ENCODE data around the gene CRYL1.

Gene CRYL1

GRCh38 chr13:20494656-20495055 is 31.0 kb downstream of the CRYL1 start:
- no peak for TF ChIP-seq GABPA (IDR thresholded peaks at IDR 0.05; ENCODE audit: low read depth)
- TF ChIP-seq REST (IDR thresholded peaks at IDR 0.05; ENCODE audit: insufficient replicate concordance, low read depth): no peak
- no peak for TF ChIP-seq SPI1 (IDR thresholded peaks at IDR 0.05; ENCODE audit: borderline replicate concordance, low read depth)
- TF ChIP-seq CTCF (IDR thresholded peaks at IDR 0.05; ENCODE audit: insufficient read depth, low read length): no peak
- TF ChIP-seq POLR2AphosphoS5 (IDR thresholded peaks at IDR 0.05; ENCODE audit: low read depth): no peak
- no peaks in the 10 kb centered on the region for H3K27me3 ChIP-seq (ENCODE audit: insufficient read depth, poor library complexity, severe bottlenecking)
- no peak overlapping the region for H3K27ac ChIP-seq (replicated peaks)
- DNase-seq (ENCODE audit: low read depth in 1 of 2, low spot score in 1 of 2): no peak
- no peak overlapping the region for H3K4me3 ChIP-seq (replicated peaks; ENCODE audit: insufficient read depth, low read length)

- no peak overlapping the region for H3K4me3 ChIP-seq (replicated peaks; ENCODE audit: insufficient read depth, low read length)
- no peaks in the 10 kb centered on the region for H3K27me3 ChIP-seq (ENCODE audit: insufficient read depth, poor library complexity, severe bottlenecking)
- no peak overlapping the region for H3K27ac ChIP-seq (replicated peaks)
- peak in 1 of 2 experiments; percentile 20 for DNase-seq (ENCODE audit: low read depth in 1 of 2, low spot score in 1 of 2)
- TF ChIP-seq CTCF (IDR thresholded peaks at IDR 0.05; ENCODE audit: insufficient read depth, low read length) (peak; percentile 48), POLR2AphosphoS5 (IDR thresholded peaks at IDR 0.05; ENCODE audit: low read depth) (no peak)
These were observed 33.0 kb downstream of the CRYL1 start for GRCh38 chr13:20492641-20493040.

GRCh38 chr13:20491926-20492435 is 33.7 kb downstream of the CRYL1 start:
- Histone ChIP-seq H3K27me3 (ENCODE audit: insufficient read depth, poor library complexity, severe bottlenecking) (no peaks in the 10 kb centered on the region), H3K4me3 (replicated peaks; ENCODE audit: insufficient read depth, low read length) (no peak overlapping the region), H3K27ac (replicated peaks) (no peak overlapping the region)
- TF ChIP-seq CTCF (IDR thresholded peaks at IDR 0.05; ENCODE audit: insufficient read depth, low read length) (no peak), POLR2AphosphoS5 (IDR thresholded peaks at IDR 0.05; ENCODE audit: low read depth) (no peak), GABPA (IDR thresholded peaks at IDR 0.05; ENCODE audit: low read depth) (no peak), SPI1 (IDR thresholded peaks at IDR 0.05; ENCODE audit: borderline replicate concordance, low read depth) (no peak), REST (IDR thresholded peaks at IDR 0.05; ENCODE audit: insufficient replicate concordance, low read depth) (no peak)
- DNase-seq (ENCODE audit: low read depth in 1 of 2, low spot score in 1 of 2): no peak

GRCh38 chr13:20489185-20489820 is 36.4 kb downstream of the CRYL1 start:
- DNase-seq (ENCODE audit: low read depth in 1 of 2, low spot score in 1 of 2): no peak
- H3K27ac ChIP-seq (replicated peaks): no peak overlapping the region
- no peak for TF ChIP-seq POLR2AphosphoS5 (IDR thresholded peaks at IDR 0.05; ENCODE audit: low read depth)
- no peak for TF ChIP-seq REST (IDR thresholded peaks at IDR 0.05; ENCODE audit: insufficient replicate concordance, low read depth)
- no peak for TF ChIP-seq SPI1 (IDR thresholded peaks at IDR 0.05; ENCODE audit: borderline replicate concordance, low read depth)
- no peaks in the 10 kb centered on the region for H3K27me3 ChIP-seq (ENCODE audit: insufficient read depth, poor library complexity, severe bottlenecking)
- H3K4me3 ChIP-seq (replicated peaks; ENCODE audit: insufficient read depth, low read length): no peak overlapping the region
